ENCODE data around the gene KRT37.
A peak's percentile ranks its signal among the peaks of the same experiment; 100 is the strongest.
"Not testable (repeated sequence)": the region's sequence is repeated elsewhere in the genome, so short reads cannot be mapped to it uniquely, and the experiment has no call there.

Gene KRT37

GRCh38 chr17:41390411-41390938, 33.9 kb downstream of the KRT37 start:
- no peak for TF ChIP-seq CTCF (IDR thresholded peaks at IDR 0.05; ENCODE audit: low read depth, low read length)
- in situ Hi-C loops (cut with HindIII; ENCODE audit: low sequenced_read_pairs) = no loop called here
- H3K4me3 ChIP-seq (ENCODE audit: low read depth, low read length) = no peak overlapping the region
- DNase-seq (ENCODE audit: low read depth, low spot score) = no peak

GRCh38 chr17:41387670-41388069, 36.7 kb downstream of the KRT37 start:
- no peak for DNase-seq (ENCODE audit: low read depth, low spot score)
- H3K4me3 ChIP-seq (ENCODE audit: low read depth, low read length) = no peak overlapping the region
- TF ChIP-seq CTCF (IDR thresholded peaks at IDR 0.05; ENCODE audit: low read depth, low read length) = no peak
- in situ Hi-C loops (cut with HindIII; ENCODE audit: low sequenced_read_pairs) = no loop called here

GRCh38 chr17:41386227-41386626, 38.2 kb downstream of the KRT37 start:
- DNase-seq (ENCODE audit: low read depth, low spot score) = no peak
- in situ Hi-C loops (cut with HindIII; ENCODE audit: low sequenced_read_pairs) = no loop called here
- TF ChIP-seq CTCF (IDR thresholded peaks at IDR 0.05; ENCODE audit: low read depth, low read length) = no peak
- no peak overlapping the region for H3K4me3 ChIP-seq (ENCODE audit: low read depth, low read length)

- in situ Hi-C loops (cut with HindIII; ENCODE audit: low sequenced_read_pairs) = no loop called here
- H3K4me3 ChIP-seq (ENCODE audit: low read depth, low read length) = no peak overlapping the region
- DNase-seq (ENCODE audit: low read depth, low spot score) = no peak
- no peak for TF ChIP-seq CTCF (IDR thresholded peaks at IDR 0.05; ENCODE audit: low read depth, low read length)
Measured at GRCh38 chr17:41383690-41384089, 40.7 kb downstream of the KRT37 start.

GRCh38 chr17:41382394-41382793, 42.0 kb downstream of the KRT37 start:
- in situ Hi-C loops (cut with HindIII; ENCODE audit: low sequenced_read_pairs) = no loop called here
- H3K4me3 ChIP-seq (ENCODE audit: low read depth, low read length) = no peak overlapping the region
- TF ChIP-seq CTCF (IDR thresholded peaks at IDR 0.05; ENCODE audit: low read depth, low read length) = no peak
- no peak for DNase-seq (ENCODE audit: low read depth, low spot score)

GRCh38 chr17:41381943-41382342, 42.4 kb downstream of the KRT37 start, which contains the start of gene KRT34:
KRT34 (minus strand) TSS chr17:41382306; CDS start chr17:41382246, 60 bp downstream.
- in situ Hi-C loops (cut with HindIII; ENCODE audit: low sequenced_read_pairs); H3K4me3 ChIP-seq (ENCODE audit: low read depth, low read length); DNase-seq (ENCODE audit: low read depth, low spot score): not testable (repeated sequence)

- in situ Hi-C loops (cut with HindIII; ENCODE audit: low sequenced_read_pairs) = not testable (repeated sequence)
- peak; percentile 80 for DNase-seq (ENCODE audit: low read depth, low spot score)
Measured at GRCh38 chr17:41380091-41380490, 44.3 kb downstream of the KRT37 start.

GRCh38 chr17:41377546-41377945, 46.8 kb downstream of the KRT37 start:
- no peak for TF ChIP-seq CTCF (IDR thresholded peaks at IDR 0.05; ENCODE audit: low read depth, low read length)
- peak; percentile 37 for DNase-seq (ENCODE audit: low read depth, low spot score)
- in situ Hi-C loops (cut with HindIII; ENCODE audit: low sequenced_read_pairs) = no loop called here
- no peak overlapping the region for H3K4me3 ChIP-seq (ENCODE audit: low read depth, low read length)

More at GRCh38 chr17:41380091-41380490, 44.3 kb downstream of the KRT37 start:
- H3K4me3 ChIP-seq (ENCODE audit: low read depth, low read length) = not testable (repeated sequence)

Data from astrocyte of the spinal cord (primary cell).